ENCODE results near the gene SOHLH2. TPM values are rescaled to one million over a fixed set of nuclear protein-coding genes. Genes with fewer than 3 reads are reported as not detected.

Gene SOHLH2
- polyA plus RNA-seq (4.5 and 4.7 TPM in 2 replicates), polyA minus RNA-seq (2.9 and 3.4 TPM in 2 replicates)

GRCh38 chr13:36214163-36214921 lies at the start of gene SOHLH2:
TSS of gene SOHLH2 (minus strand) at chr13:36214556. CDS start at chr13:36214526, 30 bp downstream.
- Histone ChIP-seq H3K4me3 (ENCODE audit: low read length) (no peak within 1 kb of the TSS), H3F3A (ENCODE audit: insufficient read depth, low read length, poor library complexity, severe bottlenecking) (no peaks in the 10 kb centered on the region), H3K9me3 (ENCODE audit: low read length) (no peaks in the 10 kb centered on the region), H4K20me1 (ENCODE audit: insufficient read depth) (no peaks in the 10 kb centered on the region), H3K79me2 (replicated peaks; ENCODE audit: insufficient read depth, low read length) (no peaks in the 10 kb centered on the region), H3K9ac (ENCODE audit: low read length) (no peak within 1 kb of the TSS), H3K9me2 (ENCODE audit: insufficient read depth, low read length) (no peaks in the 10 kb centered on the region), H3K27me3 (ENCODE audit: insufficient read depth, low read depth, low read length) (no peaks in the 10 kb centered on the region), H3K36me3 (ENCODE audit: insufficient read depth, low read length) (no peaks in the 10 kb centered on the region), H3K27ac (ENCODE audit: low read length) (no peak within 1 kb of the TSS), H3K4me2 (ENCODE audit: low read length) (no peak within 1 kb of the TSS), H2AFZ (ENCODE audit: low read depth, low read length) (no peak within 1 kb of the TSS)
- TF ChIP-seq MXI1 (conservative IDR thresholded peaks at IDR 0.05; ENCODE audit: poor library complexity, severe bottlenecking) (no peak), EP300 (conservative IDR thresholded peaks at IDR 0.05; ENCODE audit: poor library complexity, severe bottlenecking) (no peak), RAD21 (conservative IDR thresholded peaks at IDR 0.05) (no peak), EZH2 (IDR thresholded peaks at IDR 0.05; ENCODE audit: borderline replicate concordance, insufficient read depth, low read length, poor library complexity, severe bottlenecking) (no peak), TAF1 (IDR thresholded peaks at IDR 0.05; ENCODE audit: low read depth) (no peak), SMC3 (conservative IDR thresholded peaks at IDR 0.05; ENCODE audit: poor library complexity) (no peak), POLR2AphosphoS5 (IDR thresholded peaks at IDR 0.05) (no peak)
- TF ChIP-seq, protein P1, sequence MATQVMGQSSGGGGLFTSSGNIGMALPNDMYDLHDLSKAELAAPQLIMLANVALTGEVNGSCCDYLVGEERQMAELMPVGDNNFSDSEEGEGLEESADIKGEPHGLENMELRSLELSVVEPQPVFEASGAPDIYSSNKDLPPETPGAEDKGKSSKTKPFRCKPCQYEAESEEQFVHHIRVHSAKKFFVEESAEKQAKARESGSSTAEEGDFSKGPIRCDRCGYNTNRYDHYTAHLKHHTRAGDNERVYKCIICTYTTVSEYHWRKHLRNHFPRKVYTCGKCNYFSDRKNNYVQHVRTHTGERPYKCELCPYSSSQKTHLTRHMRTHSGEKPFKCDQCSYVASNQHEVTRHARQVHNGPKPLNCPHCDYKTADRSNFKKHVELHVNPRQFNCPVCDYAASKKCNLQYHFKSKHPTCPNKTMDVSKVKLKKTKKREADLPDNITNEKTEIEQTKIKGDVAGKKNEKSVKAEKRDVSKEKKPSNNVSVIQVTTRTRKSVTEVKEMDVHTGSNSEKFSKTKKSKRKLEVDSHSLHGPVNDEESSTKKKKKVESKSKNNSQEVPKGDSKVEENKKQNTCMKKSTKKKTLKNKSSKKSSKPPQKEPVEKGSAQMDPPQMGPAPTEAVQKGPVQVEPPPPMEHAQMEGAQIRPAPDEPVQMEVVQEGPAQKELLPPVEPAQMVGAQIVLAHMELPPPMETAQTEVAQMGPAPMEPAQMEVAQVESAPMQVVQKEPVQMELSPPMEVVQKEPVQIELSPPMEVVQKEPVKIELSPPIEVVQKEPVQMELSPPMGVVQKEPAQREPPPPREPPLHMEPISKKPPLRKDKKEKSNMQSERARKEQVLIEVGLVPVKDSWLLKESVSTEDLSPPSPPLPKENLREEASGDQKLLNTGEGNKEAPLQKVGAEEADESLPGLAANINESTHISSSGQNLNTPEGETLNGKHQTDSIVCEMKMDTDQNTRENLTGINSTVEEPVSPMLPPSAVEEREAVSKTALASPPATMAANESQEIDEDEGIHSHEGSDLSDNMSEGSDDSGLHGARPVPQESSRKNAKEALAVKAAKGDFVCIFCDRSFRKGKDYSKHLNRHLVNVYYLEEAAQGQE (IDR thresholded peaks at IDR 0.05; ENCODE audit: borderline replicate concordance), result no peak
- TF ChIP-seq, protein P2, sequence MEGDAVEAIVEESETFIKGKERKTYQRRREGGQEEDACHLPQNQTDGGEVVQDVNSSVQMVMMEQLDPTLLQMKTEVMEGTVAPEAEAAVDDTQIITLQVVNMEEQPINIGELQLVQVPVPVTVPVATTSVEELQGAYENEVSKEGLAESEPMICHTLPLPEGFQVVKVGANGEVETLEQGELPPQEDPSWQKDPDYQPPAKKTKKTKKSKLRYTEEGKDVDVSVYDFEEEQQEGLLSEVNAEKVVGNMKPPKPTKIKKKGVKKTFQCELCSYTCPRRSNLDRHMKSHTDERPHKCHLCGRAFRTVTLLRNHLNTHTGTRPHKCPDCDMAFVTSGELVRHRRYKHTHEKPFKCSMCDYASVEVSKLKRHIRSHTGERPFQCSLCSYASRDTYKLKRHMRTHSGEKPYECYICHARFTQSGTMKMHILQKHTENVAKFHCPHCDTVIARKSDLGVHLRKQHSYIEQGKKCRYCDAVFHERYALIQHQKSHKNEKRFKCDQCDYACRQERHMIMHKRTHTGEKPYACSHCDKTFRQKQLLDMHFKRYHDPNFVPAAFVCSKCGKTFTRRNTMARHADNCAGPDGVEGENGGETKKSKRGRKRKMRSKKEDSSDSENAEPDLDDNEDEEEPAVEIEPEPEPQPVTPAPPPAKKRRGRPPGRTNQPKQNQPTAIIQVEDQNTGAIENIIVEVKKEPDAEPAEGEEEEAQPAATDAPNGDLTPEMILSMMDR (IDR thresholded peaks at IDR 0.05; ENCODE audit: poor library complexity, severe bottlenecking), result no peak

DNA sequence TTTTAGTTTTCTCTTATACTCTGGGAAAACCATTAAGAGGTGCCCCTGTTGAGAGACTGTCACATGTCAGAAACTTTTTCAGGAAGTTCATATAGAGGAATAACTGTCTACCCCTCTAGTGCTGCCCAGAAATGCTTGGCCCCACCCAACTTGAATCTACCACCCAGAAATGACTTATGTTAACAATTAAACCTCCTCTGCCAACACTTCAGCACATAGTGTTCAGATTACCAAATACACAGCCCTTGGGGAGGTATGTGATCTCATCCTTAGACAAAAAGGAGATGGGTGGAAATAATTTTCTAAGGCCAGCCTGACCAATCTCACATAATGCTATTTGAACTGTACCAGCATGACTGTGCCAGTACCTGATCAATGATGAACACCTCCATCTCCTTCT lies 47.6 kb upstream of the SOHLH2 start:
- Histone ChIP-seq H3K4me2 (ENCODE audit: low read length) (no peak overlapping the region), H2AFZ (ENCODE audit: low read depth, low read length) (no peak overlapping the region), H3K27ac (ENCODE audit: low read length) (no peak overlapping the region), H3K27me3 (ENCODE audit: insufficient read depth, low read depth, low read length) (no peaks in the 10 kb centered on the region), H3K4me3 (ENCODE audit: low read length) (no peak overlapping the region), H3K79me2 (replicated peaks; ENCODE audit: insufficient read depth, low read length) (no peaks in the 10 kb centered on the region), H3K9ac (ENCODE audit: low read length) (no peak overlapping the region), H3K9me3 (ENCODE audit: low read length) (no peaks in the 10 kb centered on the region), H3K9me2 (ENCODE audit: insufficient read depth, low read length) (no peaks in the 10 kb centered on the region), H3F3A (ENCODE audit: insufficient read depth, low read length, poor library complexity, severe bottlenecking) (no peaks in the 10 kb centered on the region), H3K36me3 (ENCODE audit: insufficient read depth, low read length) (no peaks in the 10 kb centered on the region), H4K20me1 (ENCODE audit: insufficient read depth) (no peaks in the 10 kb centered on the region)
- TF ChIP-seq EZH2 (IDR thresholded peaks at IDR 0.05; ENCODE audit: borderline replicate concordance, insufficient read depth, low read length, poor library complexity, severe bottlenecking) (no peak), MXI1 (conservative IDR thresholded peaks at IDR 0.05; ENCODE audit: poor library complexity, severe bottlenecking) (no peak), POLR2AphosphoS5 (IDR thresholded peaks at IDR 0.05) (no peak), EP300 (conservative IDR thresholded peaks at IDR 0.05; ENCODE audit: poor library complexity, severe bottlenecking) (no peak), RAD21 (conservative IDR thresholded peaks at IDR 0.05) (no peak), TAF1 (IDR thresholded peaks at IDR 0.05; ENCODE audit: low read depth) (no peak), SMC3 (conservative IDR thresholded peaks at IDR 0.05; ENCODE audit: poor library complexity) (no peak)
- TF ChIP-seq, protein P1 (IDR thresholded peaks at IDR 0.05; ENCODE audit: borderline replicate concordance), result no peak
- TF ChIP-seq, protein P2 (IDR thresholded peaks at IDR 0.05; ENCODE audit: poor library complexity, severe bottlenecking), result no peak
